ENCODE results near the gene SEC14L5. TPM values are rescaled to one million over a fixed set of nuclear protein-coding genes. Genes with fewer than 3 reads are reported as not detected.

The SEC14L5 gene
- total and polyA plus RNA-seq, 2 donors (not counting 3 experiments of a cell fraction or from before 2014, with no cell fraction given) = not detected

GRCh38 chr16:5006348-5007193 is 48.4 kb downstream of the SEC14L5 start:
- Histone ChIP-seq H3K36me3 (ENCODE audit: control insufficient read depth in 2 of 2, extremely low read depth in 1 of 2, insufficient read depth in 2 of 2, low read length in 2 of 2) (no peaks in the 10 kb centered on the region), H3K9ac (replicated peaks; ENCODE audit: extremely low read depth, insufficient read depth, low read length) (no peak overlapping the region), H4K20me1 (replicated peaks; ENCODE audit: control insufficient read depth, extremely low read depth, insufficient read depth, low read length) (no peaks in the 10 kb centered on the region), H3K9me1 (replicated peaks; ENCODE audit: control insufficient read depth, extremely low read depth, insufficient read depth, low read length) (no peaks in the 10 kb centered on the region), H3K4me3 (replicated peaks in 1 of 3; ENCODE audit: insufficient read depth in 1 of 3, low read depth in 1 of 3, low read length in 3 of 3) (no peak overlapping the region), H3K9me3 (replicated peaks; ENCODE audit: control insufficient read depth, insufficient read depth, low read length) (no peaks in the 10 kb centered on the region), H3K79me2 (ENCODE audit: control insufficient read depth, insufficient read depth, low read length) (no peaks in the 10 kb centered on the region), H3K4me2 (ENCODE audit: insufficient read depth, low read length) (no peak overlapping the region), H2AFZ (ENCODE audit: low read depth, low read length) (no peak overlapping the region), H3K27ac (ENCODE audit: insufficient read depth, low read depth, low read length) (no peak overlapping the region), H3K27me3 (ENCODE audit: control insufficient read depth in 2 of 2, insufficient read depth in 2 of 2, low read length in 2 of 2) (no peaks in the 10 kb centered on the region), H3K4me1 (ENCODE audit: control insufficient read depth, extremely low read depth, insufficient read depth, low read length) (no peaks in the 10 kb centered on the region)
- DNase-seq (ENCODE audit: low read depth, low spot score) = no peak
- ChIA-PET CTCF (interaction anchor here (1.4 kb wide), 1 partner anchor 18 kb away, joined by 3 read pairs; no protein-coding TSS in a partner anchor), POLR2A (no interaction called here)
- no TSS peak for BruUV-seq (replicated peaks)
- intact Hi-C loops (cut with micrococcal nuclease) (no loop called here), dilution Hi-C loops (cut with MboI; ENCODE audit: extremely low pct_ligation_motif_present, low sequenced_read_pairs) (no loop called here)
- no peak for FAIRE-seq
- no peak for TF ChIP-seq GATA2 (IDR thresholded peaks at IDR 0.05; ENCODE audit: insufficient read depth, insufficient read length, low read depth, low read length)

GRCh38 chr16:5007256-5007655 is 49.1 kb downstream of the SEC14L5 start:
- H3K79me2 ChIP-seq (ENCODE audit: control insufficient read depth, insufficient read depth, low read length) = no peaks in the 10 kb centered on the region
- H2AFZ ChIP-seq (ENCODE audit: low read depth, low read length) = no peak overlapping the region
- DNase-seq (ENCODE audit: low read depth, low spot score) (no peak), FAIRE-seq (no peak)
- H3K36me3 ChIP-seq (ENCODE audit: control insufficient read depth in 2 of 2, extremely low read depth in 1 of 2, insufficient read depth in 2 of 2, low read length in 2 of 2) = no peaks in the 10 kb centered on the region
- dilution Hi-C loops (cut with MboI; ENCODE audit: extremely low pct_ligation_motif_present, low sequenced_read_pairs) (no loop called here), intact Hi-C loops (cut with micrococcal nuclease) (no loop called here)
- no peaks in the 10 kb centered on the region for H3K27me3 ChIP-seq (ENCODE audit: control insufficient read depth in 2 of 2, insufficient read depth in 2 of 2, low read length in 2 of 2)
- ChIA-PET CTCF (no interaction called here), POLR2A (no interaction called here)
- TF ChIP-seq POLR2AphosphoS5 (IDR thresholded peaks at IDR 0.05; ENCODE audit: insufficient read depth, low read depth, low read length) (no peak), FOS (IDR thresholded peaks at IDR 0.05; ENCODE audit: borderline replicate concordance, insufficient read depth, low read length) (no peak), CTCF (IDR thresholded peaks at IDR 0.05; ENCODE audit: extremely low read depth in 1 of 2, insufficient read depth in 1 of 2, low read depth in 1 of 2, low read length in 2 of 2) (no peak), POLR2A (IDR thresholded peaks at IDR 0.05; ENCODE audit: low read depth, low read length) (no peak), JUN (IDR thresholded peaks at IDR 0.05; ENCODE audit: borderline replicate concordance, insufficient read depth, insufficient read length, low read depth) (no peak), EZH2 (IDR thresholded peaks at IDR 0.05; ENCODE audit: borderline replicate concordance, low read depth, low read length, severe bottlenecking) (no peak), MYC (IDR thresholded peaks at IDR 0.05; ENCODE audit: low read depth, low read length) (no peak), MAX (IDR thresholded peaks at IDR 0.05; ENCODE audit: insufficient read depth, insufficient read length) (no peak), GATA2 (IDR thresholded peaks at IDR 0.05; ENCODE audit: insufficient read depth, insufficient read length, low read depth, low read length) (no peak)
- H3K9ac ChIP-seq (replicated peaks; ENCODE audit: extremely low read depth, insufficient read depth, low read length) = no peak overlapping the region
- H3K4me3 ChIP-seq (replicated peaks in 1 of 3; ENCODE audit: insufficient read depth in 1 of 3, low read depth in 1 of 3, low read length in 3 of 3) = no peak overlapping the region
- H3K9me1 ChIP-seq (replicated peaks; ENCODE audit: control insufficient read depth, extremely low read depth, insufficient read depth, low read length) = no peaks in the 10 kb centered on the region
- no TSS peak for BruUV-seq (replicated peaks)
- no peaks in the 10 kb centered on the region for H3K4me1 ChIP-seq (ENCODE audit: control insufficient read depth, extremely low read depth, insufficient read depth, low read length)
- no peak overlapping the region for H3K27ac ChIP-seq (ENCODE audit: insufficient read depth, low read depth, low read length)
- no peaks in the 10 kb centered on the region for H3K9me3 ChIP-seq (replicated peaks; ENCODE audit: control insufficient read depth, insufficient read depth, low read length)
- H3K4me2 ChIP-seq (ENCODE audit: insufficient read depth, low read length) = no peak overlapping the region
- no peaks in the 10 kb centered on the region for H4K20me1 ChIP-seq (replicated peaks; ENCODE audit: control insufficient read depth, extremely low read depth, insufficient read depth, low read length)

Measured in endothelial cell of umbilical vein (primary cell).